GM21390 (cell line): ENCODE data around the gene SF3A1.

Experiments used
- ATAC-seq: cut with Tn5 transposase; IDR thresholded peaks from one replicate; pipeline ENCODE4 v1.9.1; 2021; ENCODE audit not compliant: unreplicated experiment

Gene SF3A1

GRCh38 chr22:30386608-30386959, 29.9 kb upstream of the SF3A1 start:
- ATAC-seq, result no peak

- no peak for ATAC-seq
These were observed 29.2 kb upstream of the SF3A1 start for GRCh38 chr22:30385942-30386341.

- no peak for ATAC-seq
These were observed 26.4 kb upstream of the SF3A1 start for GRCh38 chr22:30383061-30383460.

GRCh38 chr22:30382340-30382739, 25.6 kb upstream of the SF3A1 start:
- no peak for ATAC-seq

GRCh38 chr22:30381264-30381663, 24.6 kb upstream of the SF3A1 start:
- ATAC-seq, result no peak

- ATAC-seq, result no peak
These were observed 23.3 kb upstream of the SF3A1 start for GRCh38 chr22:30380011-30380410.

GRCh38 chr22:30375312-30375849, 18.7 kb upstream of the SF3A1 start:
- no peak for ATAC-seq

GRCh38 chr22:30373331-30374325, 16.9 kb upstream of the SF3A1 start:
- ATAC-seq, result no peak

GRCh38 chr22:30372915-30373314, 16.2 kb upstream of the SF3A1 start:
- no peak for ATAC-seq

GRCh38 chr22:30371981-30372380, 15.3 kb upstream of the SF3A1 start:
- no peak for ATAC-seq

GRCh38 chr22:30371321-30371720, 14.6 kb upstream of the SF3A1 start:
- no peak for ATAC-seq

- ATAC-seq, result no peak
These were observed 14.0 kb upstream of the SF3A1 start for GRCh38 chr22:30370641-30371230.

GRCh38 chr22:30368420-30368819, 11.7 kb upstream of the SF3A1 start:
- no peak for ATAC-seq

- no peak for ATAC-seq
These were observed 9.2 kb upstream of the SF3A1 start for GRCh38 chr22:30365891-30366290.

GRCh38 chr22:30362651-30363281, 6.1 kb upstream of the SF3A1 start:
- ATAC-seq, result no peak

- ATAC-seq, result no peak
These were observed 5.4 kb upstream of the SF3A1 start for GRCh38 chr22:30361916-30362650.

GRCh38 chr22:30358541-30358940, 1.8 kb upstream of the SF3A1 start:
- ATAC-seq, result no peak

GRCh38 chr22:30357650-30358215, 1.0 kb upstream of the SF3A1 start:
- no peak for ATAC-seq

GRCh38 chr22:30357236-30357570, 509 bp upstream of the SF3A1 start:
- no peak for ATAC-seq

GRCh38 chr22:30354644-30355043, 2.0 kb downstream of the SF3A1 start:
- ATAC-seq, result no peak

- ATAC-seq, result no peak
These were observed 5.5 kb downstream of the SF3A1 start for GRCh38 chr22:30351226-30351625.
